UCSD-AML1 (cell line): Measurements from ENCODE around the gene WIPI1.
A peak's percentile ranks its signal among the peaks of the same experiment; 100 is the strongest.
"Not testable (repeated sequence)": the region's sequence is repeated elsewhere in the genome, so short reads cannot be mapped to it uniquely, and the experiment has no call there.

Experiments
- DNase-seq: peaks from one replicate; lab custom pipeline; 2025; ENCODE audit not compliant: unreplicated experiment; lab: John Stamatoyannopoulos, UW

Gene WIPI1

GRCh38 chr17:68420065-68420464 is 37.2 kb downstream of the WIPI1 start:
- DNase-seq: no peak

- no peak for DNase-seq
Measured at GRCh38 chr17:68418876-68419275, 38.4 kb downstream of the WIPI1 start.

- DNase-seq: no peak
Measured at GRCh38 chr17:68417317-68417716, 40.0 kb downstream of the WIPI1 start.

GRCh38 chr17:68414901-68415300 is 42.4 kb downstream of the WIPI1 start:
- not testable (repeated sequence) for DNase-seq

- DNase-seq: not testable (repeated sequence)
Measured at GRCh38 chr17:68413597-68414560, 43.4 kb downstream of the WIPI1 start.

- not testable (repeated sequence) for DNase-seq
Measured at GRCh38 chr17:68407656-68408055, 49.6 kb downstream of the WIPI1 start.

- DNase-seq: not testable (repeated sequence)
Measured at GRCh38 chr17:68403837-68404236, 53.5 kb downstream of the WIPI1 start.

GRCh38 chr17:68403122-68403521 is 54.2 kb downstream of the WIPI1 start:
- no peak for DNase-seq

GRCh38 chr17:68401288-68401687 is 56.0 kb downstream of the WIPI1 start:
- no peak for DNase-seq

- DNase-seq: no peak
Measured at GRCh38 chr17:68400404-68400735, 56.9 kb downstream of the WIPI1 start.

GRCh38 chr17:68399638-68400403 is 57.5 kb downstream of the WIPI1 start:
- DNase-seq: no peak

GRCh38 chr17:68398691-68399637 is 58.3 kb downstream of the WIPI1 start:
- DNase-seq: peak; percentile 52

GRCh38 chr17:68397108-68397536 is 60.2 kb downstream of the WIPI1 start:
- no peak for DNase-seq

- peak; percentile 41 for DNase-seq
Measured at GRCh38 chr17:68396226-68397107, 60.8 kb downstream of the WIPI1 start.

- no peak for DNase-seq
Measured at GRCh38 chr17:68394608-68395331, 62.5 kb downstream of the WIPI1 start.

- no peak for DNase-seq
Measured at GRCh38 chr17:68391561-68392268, 65.6 kb downstream of the WIPI1 start.

GRCh38 chr17:68390888-68391545 is 66.3 kb downstream of the WIPI1 start:
- no peak for DNase-seq

- DNase-seq: no peak
Measured at GRCh38 chr17:68389041-68389440, 68.3 kb downstream of the WIPI1 start.
